GM12864 (cell line): ENCODE results near the gene KDM4B.

Source experiments
- DNase-seq: peaks from one replicate; pipeline ENCODE4 v3.0.0-alpha.2; 2011; ENCODE audit warnings: low read depth
- H3K4me3 ChIP-seq: 2 replicates; pipeline ENCODE4 v1.5.1; 2011; ENCODE audit warnings: mild to moderate bottlenecking, low read depth, low read length, control low read depth
- TF ChIP-seq, protein P1 (sequence below): IDR thresholded peaks from 2 replicates; pipeline ENCODE4 v1.5.1; 2011; ENCODE audit warnings: low read depth, mild to moderate bottlenecking, moderate library complexity, low read length, control low read depth, inconsistent platforms; ENCODE audit errors: missing control alignments

Gene KDM4B

GRCh38 chr19:5057860-5058259 lies 88.9 kb downstream of the KDM4B start:
- no peak for DNase-seq
- TF ChIP-seq, protein P1, sequence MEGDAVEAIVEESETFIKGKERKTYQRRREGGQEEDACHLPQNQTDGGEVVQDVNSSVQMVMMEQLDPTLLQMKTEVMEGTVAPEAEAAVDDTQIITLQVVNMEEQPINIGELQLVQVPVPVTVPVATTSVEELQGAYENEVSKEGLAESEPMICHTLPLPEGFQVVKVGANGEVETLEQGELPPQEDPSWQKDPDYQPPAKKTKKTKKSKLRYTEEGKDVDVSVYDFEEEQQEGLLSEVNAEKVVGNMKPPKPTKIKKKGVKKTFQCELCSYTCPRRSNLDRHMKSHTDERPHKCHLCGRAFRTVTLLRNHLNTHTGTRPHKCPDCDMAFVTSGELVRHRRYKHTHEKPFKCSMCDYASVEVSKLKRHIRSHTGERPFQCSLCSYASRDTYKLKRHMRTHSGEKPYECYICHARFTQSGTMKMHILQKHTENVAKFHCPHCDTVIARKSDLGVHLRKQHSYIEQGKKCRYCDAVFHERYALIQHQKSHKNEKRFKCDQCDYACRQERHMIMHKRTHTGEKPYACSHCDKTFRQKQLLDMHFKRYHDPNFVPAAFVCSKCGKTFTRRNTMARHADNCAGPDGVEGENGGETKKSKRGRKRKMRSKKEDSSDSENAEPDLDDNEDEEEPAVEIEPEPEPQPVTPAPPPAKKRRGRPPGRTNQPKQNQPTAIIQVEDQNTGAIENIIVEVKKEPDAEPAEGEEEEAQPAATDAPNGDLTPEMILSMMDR: no peak
- no peak overlapping the region for H3K4me3 ChIP-seq

- DNase-seq: no peak
- H3K4me3 ChIP-seq: no peak overlapping the region
- TF ChIP-seq, protein P1: no peak
Observed at GRCh38 chr19:5058521-5059212, 89.8 kb downstream of the KDM4B start.

- TF ChIP-seq, protein P1: no peak
- no peak for DNase-seq
- no peak overlapping the region for H3K4me3 ChIP-seq
Observed at GRCh38 chr19:5059213-5059574, 90.3 kb downstream of the KDM4B start.

DNA sequence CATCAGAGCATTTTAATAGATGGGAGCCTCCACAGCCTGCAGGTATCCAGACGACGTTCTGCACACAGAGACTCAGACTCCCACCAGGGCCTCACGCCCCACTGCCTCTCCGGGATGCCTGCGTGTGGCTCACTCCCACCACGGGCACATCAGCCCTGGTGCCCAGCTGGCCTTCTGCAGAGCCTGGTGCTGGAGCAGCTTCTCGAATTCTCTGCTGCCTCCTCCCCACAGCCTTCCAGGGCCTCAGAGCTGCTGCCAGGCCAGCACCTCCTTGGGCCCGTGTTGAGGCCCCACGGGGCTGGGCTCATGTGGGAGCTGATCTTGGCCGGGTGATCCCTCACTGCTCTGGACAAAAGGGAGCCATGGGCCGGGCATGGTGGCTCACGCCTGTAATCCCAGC lies 90.9 kb downstream of the KDM4B start:
- H3K4me3 ChIP-seq: no peak overlapping the region
- TF ChIP-seq, protein P1: no peak
- DNase-seq: no peak

DNA sequence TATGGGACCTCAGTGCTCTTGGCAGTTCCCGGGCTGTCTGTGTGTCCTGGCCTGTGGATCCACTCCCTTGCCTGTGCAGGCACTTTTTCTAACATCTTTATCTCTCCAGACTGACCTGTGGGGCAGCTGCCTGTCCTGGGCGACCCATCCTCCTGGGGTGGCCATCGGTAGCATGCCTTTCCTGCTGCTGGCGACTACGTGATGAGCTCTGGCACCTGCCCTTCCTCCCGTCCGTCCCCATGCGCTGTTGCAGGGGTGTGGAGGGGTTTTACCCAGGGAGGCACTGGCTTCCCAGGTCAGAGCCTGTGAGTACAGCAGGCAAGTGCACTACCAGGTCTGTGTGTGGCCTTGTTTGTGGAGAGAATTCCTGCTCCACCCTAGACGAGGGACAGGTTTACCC lies 93.3 kb downstream of the KDM4B start:
- no peak overlapping the region for H3K4me3 ChIP-seq
- TF ChIP-seq, protein P1: no peak
- no peak for DNase-seq

- TF ChIP-seq, protein P1: no peak
- no peak for DNase-seq
- H3K4me3 ChIP-seq: no peak overlapping the region
Observed at GRCh38 chr19:5062799-5063198, 93.9 kb downstream of the KDM4B start.
